Measurements from ENCODE around the gene CCDC144A.
"Not testable (repeated sequence)": the region's sequence is repeated elsewhere in the genome, so short reads cannot be mapped to it uniquely, and the experiment has no call there.

CCDC144A gene, protein sequence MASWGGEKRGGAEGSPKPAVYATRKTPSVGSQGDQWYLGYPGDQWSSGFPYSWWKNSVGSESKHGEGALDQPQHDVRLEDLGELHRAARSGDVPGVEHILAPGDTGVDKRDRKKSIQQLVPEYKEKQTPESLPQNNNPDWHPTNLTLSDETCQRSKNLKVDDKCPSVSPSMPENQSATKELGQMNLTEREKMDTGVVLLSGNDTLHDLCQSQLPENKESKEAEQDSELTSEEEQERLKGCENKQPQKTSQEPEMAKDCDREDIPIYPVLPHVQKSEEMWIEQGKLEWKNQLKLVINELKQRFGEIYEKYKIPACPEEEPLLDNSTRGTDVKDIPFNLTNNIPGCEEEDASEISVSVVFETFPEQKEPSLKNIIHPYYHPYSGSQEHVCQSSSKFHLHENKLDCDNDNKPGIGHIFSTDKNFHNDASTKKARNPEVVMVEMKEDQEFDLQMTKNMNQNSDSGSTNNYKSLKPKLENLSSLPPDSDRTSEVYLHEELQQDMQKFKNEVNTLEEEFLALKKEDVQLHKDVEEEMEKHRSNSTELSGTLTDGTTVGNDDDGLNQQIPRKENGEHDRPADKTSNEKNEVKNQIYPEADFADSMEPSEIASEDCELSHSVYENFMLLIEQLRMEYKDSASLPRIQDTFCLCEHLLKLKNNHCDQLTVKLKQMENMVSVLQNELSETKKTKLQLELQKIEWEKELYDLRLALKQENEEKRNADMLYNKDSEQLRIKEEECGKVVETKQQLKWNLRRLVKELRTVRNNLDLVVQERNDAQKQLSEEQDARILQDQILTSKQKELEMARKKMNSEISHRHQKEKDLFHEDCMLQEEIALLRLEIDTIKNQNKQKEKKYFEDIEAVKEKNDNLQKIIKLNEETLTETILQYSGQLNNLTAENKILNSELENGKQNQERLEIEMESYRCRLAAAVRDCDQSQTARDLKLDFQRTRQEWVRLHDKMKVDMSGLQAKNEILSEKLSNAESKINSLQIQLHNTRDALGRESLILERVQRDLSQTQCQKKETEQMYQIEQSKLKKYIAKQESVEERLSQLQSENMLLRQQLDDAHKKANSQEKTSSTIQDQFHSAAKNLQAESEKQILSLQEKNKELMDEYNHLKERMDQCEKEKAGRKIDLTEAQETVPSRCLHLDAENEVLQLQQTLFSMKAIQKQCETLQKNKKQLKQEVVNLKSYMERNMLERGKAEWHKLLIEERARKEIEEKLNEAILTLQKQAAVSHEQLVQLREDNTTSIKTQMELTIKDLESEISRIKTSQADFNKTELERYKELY (N-terminal part only)
- total RNA-seq: 0 to 12.0 (median 0.36) reads per million in 18 experiments

- not testable (repeated sequence) for DNase-seq
These were observed at the start of gene CCDC144A for GRCh38 chr17:16689731-16690281. TSS of gene CCDC144A (plus strand) at chr17:16690241. CDS start at chr17:16690401, 160 bp downstream.

DNA sequence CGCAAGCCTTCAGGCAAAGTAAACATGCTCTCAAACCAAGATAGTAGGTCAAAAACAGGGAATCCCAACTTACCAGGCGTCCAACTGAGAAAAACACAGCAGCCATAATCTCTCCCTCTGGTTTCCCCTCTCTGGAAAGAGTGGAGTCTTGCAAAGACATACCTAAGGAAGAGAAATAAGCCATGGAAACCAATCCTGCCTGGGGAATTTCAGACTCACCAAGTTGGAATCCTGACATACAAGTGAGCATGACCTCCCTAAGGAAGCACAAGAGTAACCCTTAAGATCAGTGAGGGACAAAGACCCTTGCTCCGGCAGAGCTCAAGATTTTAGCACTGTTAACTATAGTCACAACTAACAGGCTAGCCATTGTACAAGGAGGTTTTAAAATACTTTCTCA is 40.5 kb upstream of the CCDC144A start:
- no peak for DNase-seq

GRCh38 chr17:16652252-16652651 is 37.8 kb upstream of the CCDC144A start:
- DNase-seq: no peak

- peak in 1 of 2 donors; percentile 0 for DNase-seq
These were observed 37.1 kb upstream of the CCDC144A start for GRCh38 chr17:16652847-16653366.

DNA sequence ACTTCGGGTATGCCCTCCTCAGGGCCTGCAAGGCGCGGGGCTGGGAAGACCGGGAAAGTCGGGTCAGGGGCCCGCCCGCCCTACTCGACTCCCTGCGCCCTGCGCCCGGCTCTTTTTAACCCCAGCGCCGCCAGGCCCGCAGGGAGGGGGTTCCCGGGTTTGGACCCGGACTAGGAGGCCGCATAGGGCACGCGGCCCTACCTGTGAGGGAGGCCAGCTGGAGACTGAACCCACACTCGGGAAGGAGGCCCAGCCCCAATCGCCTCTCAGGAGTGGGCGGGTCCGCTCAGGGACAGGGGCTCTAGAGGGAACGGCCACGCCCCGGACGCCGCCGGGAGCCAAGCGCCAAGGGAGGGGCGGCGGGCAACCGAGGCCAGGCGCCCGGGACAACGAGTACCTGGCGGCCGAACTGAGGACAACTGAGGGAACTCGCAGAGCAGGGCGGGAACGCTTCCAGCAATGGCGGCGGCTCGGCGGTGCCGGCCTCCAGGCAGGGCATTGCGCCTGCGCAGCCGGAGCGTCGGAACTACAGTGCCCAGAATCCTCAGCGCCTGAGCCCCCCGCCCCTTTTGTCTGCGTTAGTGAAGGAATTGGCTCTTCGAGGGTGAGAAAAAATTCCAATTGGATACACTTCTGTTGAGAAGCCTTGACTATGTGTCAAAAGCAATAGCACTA is 36.5 kb upstream of the CCDC144A start, which contains the start of gene ZNF624:
ZNF624 (minus strand) TSS at position 484 of the 675 bp plus-strand sequence.
- peak; percentile 85 to 93 for DNase-seq

- DNase-seq: no peak
These were observed 28.8 kb upstream of the CCDC144A start for GRCh38 chr17:16661217-16661616.

DNA sequence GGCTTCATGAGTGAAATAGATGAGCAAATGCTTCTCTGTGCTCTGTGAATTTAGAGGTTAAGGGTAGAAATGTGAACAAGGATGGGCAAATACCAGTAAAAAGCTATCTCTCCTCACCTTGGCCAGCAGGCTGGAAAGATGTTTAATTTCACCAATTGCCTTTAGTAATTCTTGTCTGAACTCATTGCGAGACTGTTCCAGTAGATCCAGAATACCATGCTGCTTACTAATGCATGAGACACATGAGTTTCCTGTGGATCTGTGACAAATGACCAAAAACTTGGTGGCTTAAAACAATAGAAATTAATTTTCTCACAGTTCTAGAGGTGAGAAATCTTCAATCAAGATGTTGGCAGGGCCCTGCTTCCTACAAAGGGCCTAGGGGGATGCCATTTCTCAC is 27.1 kb upstream of the CCDC144A start:
- no peak for DNase-seq

DNA sequence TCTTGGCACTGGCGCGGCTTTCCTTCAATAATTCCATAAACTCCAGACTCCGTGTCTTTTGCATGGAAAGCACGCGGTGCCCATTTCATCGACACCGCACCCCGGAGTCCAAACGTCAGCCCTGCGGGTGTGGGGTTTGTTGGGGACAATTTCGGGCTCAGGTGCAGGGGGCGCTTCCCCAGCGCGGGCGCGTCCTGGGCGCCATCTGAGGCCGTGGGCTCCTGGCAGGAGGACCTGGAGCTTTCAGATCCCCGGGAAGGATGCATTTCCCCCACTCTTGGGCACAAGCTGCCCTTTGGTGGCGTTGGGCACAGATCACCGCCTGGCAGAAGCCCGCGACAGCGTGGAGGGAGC is 23.5 kb upstream of the CCDC144A start:
- not testable (repeated sequence) for DNase-seq

GRCh38 chr17:16666907-16667636 is 23.0 kb upstream of the CCDC144A start:
- DNase-seq: not testable (repeated sequence)

GRCh38 chr17:16676676-16677268 is 13.3 kb upstream of the CCDC144A start:
- DNase-seq: no peak

- not testable (repeated sequence) for DNase-seq
These were observed 6.5 kb upstream of the CCDC144A start for GRCh38 chr17:16683290-16684138.

GRCh38 chr17:16686019-16686418 is 4.0 kb upstream of the CCDC144A start:
- DNase-seq: not testable (repeated sequence)

DNA sequence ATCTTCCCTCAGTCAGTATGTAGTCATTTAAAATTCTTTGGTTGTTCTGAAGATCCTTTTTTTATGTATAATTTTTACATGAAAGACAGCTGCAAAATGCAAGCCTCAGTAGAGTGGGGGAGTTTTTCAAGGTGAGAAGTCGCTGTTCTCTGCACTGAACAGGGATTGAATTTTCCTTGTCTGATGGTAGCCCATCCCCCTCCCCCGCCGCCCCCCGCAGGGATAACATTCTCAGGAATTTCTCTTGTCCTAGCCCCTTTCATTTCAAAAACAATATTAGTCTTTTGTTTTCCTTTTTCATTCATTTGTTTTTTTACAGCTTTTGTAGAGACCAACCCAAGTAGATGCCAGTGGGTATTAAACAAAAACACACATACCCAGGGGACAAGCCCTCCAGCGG is 2.9 kb upstream of the CCDC144A start:
- not testable (repeated sequence) for DNase-seq

- DNase-seq: not testable (repeated sequence)
These were observed 406 bp downstream of the CCDC144A start for GRCh38 chr17:16690447-16690846.

DNA sequence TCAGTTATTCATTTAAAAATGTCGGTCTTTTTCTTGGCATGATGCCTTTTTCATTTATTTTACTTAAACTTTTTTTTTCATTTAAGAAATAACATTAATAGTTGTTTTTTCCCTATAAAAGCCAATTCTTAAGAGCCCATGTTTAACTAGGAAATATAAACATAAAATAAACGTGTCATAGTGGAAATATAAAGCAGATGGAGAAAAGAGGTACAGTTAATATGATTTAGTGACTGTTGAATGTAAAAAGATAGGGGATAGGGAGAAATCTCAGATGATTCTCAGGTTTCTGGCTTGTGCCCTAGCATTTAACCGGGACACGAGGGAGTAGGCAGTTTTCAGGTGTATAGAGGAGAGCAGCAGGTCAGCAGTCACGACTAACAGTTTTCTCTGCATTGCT is 7.6 kb downstream of the CCDC144A start:
- DNase-seq: not testable (repeated sequence)

DNA sequence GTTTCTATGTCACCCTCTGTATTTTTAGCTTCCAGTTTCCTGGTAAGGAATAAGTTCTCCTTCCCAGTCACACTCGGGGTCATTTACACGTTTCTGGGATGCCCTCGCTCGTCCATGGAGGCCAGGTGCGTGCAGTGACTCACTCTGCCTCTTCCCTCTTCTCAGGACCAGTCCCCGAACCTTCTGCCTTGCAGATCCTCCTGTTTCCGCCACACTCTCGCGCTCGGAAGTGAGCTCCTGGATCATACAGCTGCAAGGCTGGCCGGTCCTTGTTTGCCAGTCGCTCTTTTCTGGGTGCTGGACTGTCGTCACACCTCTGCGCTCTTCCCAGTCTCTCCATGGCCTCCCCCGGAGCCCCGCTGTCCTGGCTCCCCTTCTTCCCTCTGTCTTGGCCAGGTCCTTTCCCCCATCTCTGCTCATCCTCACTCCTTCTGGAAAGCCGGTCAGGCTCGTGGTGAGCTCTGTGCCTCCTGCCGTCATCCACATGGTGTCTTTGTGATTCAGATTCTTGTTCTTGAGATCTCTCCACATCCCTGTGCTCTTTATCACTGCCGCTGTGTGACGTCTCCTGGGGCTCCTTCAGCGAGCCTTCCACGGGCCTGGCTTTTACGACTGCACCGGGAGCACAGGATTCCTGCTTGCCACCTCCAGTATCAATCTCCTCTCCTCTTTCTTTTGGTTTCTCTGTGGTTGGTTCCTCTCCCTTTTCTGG is 55.6 kb downstream of the CCDC144A start:
- DNase-seq: not testable (repeated sequence)

DNA sequence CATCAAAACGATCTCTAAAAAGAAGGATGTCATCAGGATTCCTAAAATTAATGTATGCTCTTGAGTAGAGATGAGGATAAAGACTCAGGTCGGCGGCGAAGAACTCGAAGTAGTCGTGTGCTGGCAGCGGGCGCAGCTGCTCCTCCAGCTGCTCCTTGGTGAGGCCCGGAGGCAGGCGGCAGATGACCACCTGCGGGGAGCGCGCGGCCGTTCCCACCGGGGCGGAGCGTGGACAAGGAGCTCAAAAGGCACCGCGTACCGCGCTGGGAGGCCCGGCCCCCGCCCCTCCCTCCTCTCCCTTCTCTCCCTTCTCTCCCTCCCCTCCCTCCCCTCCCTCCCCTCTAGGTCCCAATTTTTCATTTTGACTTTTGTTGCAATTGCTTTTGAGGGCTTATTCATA is 56.5 kb downstream of the CCDC144A start:
- not testable (repeated sequence) for DNase-seq

- not testable (repeated sequence) for DNase-seq
These were observed 60.5 kb downstream of the CCDC144A start for GRCh38 chr17:16750515-16750914.
